HG03025 (cell line): Measurements from ENCODE around the gene UNKL.

Experiments
- ATAC-seq: cut with Tn5 transposase; IDR thresholded peaks from one replicate; pipeline ENCODE4 v1.9.1; 2021; ENCODE audit warnings: mild to moderate bottlenecking, moderate library complexity; ENCODE audit not compliant: unreplicated experiment, low FRiP score

The UNKL gene, protein sequence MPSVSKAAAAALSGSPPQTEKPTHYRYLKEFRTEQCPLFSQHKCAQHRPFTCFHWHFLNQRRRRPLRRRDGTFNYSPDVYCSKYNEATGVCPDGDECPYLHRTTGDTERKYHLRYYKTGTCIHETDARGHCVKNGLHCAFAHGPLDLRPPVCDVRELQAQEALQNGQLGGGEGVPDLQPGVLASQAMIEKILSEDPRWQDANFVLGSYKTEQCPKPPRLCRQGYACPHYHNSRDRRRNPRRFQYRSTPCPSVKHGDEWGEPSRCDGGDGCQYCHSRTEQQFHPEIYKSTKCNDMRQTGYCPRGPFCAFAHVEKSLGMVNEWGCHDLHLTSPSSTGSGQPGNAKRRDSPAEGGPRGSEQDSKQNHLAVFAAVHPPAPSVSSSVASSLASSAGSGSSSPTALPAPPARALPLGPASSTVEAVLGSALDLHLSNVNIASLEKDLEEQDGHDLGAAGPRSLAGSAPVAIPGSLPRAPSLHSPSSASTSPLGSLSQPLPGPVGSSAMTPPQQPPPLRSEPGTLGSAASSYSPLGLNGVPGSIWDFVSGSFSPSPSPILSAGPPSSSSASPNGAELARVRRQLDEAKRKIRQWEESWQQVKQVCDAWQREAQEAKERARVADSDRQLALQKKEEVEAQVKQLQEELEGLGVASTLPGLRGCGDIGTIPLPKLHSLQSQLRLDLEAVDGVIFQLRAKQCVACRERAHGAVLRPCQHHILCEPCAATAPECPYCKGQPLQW

DNA sequence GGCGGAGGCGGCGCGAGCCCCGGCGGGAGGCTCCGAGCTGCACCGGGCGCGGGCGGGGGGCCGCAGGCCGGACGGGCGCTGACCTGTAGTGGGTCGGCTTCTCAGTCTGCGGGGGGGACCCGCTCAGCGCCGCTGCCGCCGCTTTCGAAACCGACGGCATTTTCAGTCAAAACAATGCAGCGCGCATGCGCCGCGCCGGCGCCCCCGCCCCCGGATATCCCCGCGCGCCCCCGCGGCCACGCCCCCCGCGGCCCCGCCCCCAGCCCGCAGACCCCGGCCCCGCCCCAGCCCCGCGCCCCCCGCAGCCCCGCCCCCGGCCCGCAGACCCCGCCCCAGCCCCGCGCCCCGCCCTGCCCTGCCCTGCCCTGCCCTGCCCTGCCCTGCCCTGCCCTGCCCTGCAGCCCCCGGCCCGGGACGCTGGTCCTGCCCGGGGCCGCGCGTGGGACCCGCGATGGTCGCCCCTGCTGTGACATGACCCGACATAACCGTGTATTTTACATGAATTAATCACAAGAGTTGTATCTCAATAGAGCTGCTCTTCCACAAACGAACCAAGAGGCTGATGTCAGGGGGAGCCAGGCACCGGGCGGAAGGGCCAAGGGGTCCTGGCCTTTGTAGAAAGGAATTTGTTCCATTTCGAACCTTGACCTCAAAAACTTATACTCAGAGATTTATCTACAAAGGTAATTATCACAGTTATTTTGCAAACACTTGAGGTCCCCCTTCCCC is at the start of gene UNKL:
Gene UNKL, minus strand, starts transcription at position 173 of the 729 bp plus-strand sequence. Its CDS starts 13 bp downstream, at position 160.
- ATAC-seq: peak; percentile 55

DNA sequence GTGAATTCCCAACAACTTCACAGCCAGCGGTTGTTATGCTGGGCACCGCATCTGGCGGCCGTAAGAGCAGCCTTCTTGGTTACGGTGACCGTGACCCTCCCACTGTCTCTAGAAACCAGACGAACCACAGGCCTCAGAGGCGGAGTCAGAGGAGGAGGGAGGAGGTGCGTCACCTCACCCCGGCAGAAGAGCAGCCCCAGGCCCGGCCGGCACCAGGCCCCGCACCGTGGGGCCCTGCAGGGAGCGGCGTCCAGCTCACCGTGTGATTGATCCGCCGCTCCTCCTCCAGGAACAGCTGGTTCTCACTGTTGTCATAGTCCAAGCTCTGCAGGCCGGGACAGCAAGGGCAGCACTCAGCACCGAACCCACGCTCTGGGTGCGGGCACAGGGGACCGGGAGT is 46.6 kb upstream of the UNKL start:
- ATAC-seq: no peak

DNA sequence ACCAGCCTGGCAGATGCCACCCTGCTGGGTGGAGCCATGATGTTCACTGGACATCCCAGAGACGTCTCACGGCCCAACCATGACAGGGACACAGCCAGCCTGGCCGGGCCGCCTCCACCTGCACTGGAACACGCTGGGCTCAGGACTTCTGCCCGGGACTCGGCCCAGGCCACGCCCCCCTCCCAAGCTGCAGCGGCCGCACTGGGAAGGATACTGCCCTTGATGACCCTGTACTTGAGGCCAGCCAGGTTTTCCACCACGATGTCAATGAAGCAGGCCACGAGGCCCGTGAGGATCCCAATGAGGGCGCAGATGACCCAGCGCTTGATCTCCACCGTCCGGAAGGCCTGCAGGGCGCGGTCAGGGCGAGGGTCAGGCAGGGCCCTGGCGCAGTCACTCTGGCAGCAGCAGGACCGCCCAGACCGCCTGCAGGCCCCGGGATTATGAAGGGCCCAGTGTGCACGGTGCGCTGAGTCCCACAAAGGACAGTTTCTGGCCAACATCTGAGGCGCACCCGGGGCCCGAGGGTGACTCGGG is 46.2 kb upstream of the UNKL start:
- ATAC-seq: no peak

DNA sequence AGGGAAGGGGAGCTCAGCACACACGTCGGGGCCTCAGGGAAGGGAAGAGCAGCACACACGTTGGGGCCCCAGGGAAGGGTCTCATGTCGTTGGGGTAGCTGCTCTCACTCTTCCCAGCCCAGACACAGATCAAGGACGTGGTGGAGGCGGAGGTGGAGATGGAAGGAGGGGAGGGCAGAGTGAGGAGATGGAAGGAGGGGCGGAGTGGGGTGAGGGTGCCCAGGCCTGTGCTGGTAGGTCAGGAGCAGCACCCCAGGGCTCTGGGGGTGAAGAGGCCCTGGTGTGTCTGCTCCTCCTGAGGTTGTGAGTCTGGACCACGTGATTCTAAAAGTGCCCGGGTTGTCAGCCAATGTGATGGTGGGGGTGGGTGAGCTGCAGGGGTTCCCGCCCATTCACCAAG is 45.5 kb upstream of the UNKL start:
- no peak for ATAC-seq

DNA sequence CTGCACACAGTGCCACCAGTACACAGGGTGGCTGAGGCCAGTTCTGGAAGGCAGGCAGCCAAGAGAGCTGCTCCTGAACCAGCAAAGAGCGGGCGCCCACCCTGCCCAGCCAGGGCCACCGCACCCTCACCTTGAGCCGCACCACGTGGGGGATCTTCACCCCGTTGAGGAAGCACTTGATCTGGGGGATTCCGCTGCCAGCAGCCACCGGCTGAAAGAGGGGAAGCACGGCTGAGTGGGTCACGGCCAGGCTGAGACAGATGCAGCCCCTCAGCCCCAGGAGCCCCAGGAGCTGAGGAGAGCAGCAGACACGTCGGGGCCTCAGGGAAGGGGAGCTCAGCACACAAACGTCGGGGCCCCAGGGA is 44.5 kb upstream of the UNKL start:
- no peak for ATAC-seq

DNA sequence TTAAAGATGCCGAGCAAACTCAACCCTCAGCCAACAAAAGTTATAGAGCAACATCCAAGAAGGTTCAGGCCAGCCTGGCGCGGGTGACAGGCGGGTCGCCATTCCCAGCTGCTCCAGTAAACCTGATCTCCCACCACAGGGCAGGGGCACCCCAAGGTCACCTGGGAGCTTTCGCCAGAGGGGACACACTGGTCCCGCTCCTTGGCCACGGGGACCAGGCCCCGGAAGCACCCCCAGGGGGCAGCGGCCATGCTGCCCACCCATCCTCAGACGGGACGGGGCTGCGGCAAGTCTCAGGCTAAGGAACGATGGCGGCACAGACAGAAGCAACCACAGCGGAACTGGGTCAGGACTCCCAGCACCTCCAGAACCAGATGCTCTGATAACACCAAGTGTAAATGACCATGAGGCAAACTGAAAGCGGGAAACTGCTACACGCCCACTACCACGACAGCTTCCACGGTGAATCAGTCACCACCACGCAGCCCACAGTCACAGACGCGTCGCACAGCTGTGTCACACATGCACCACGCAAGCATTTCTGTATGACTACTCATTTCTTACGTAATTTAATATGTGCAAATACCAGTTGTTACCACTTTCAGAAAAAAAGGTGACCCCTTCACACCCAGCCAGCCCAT is 44.0 kb upstream of the UNKL start:
- no peak for ATAC-seq

DNA sequence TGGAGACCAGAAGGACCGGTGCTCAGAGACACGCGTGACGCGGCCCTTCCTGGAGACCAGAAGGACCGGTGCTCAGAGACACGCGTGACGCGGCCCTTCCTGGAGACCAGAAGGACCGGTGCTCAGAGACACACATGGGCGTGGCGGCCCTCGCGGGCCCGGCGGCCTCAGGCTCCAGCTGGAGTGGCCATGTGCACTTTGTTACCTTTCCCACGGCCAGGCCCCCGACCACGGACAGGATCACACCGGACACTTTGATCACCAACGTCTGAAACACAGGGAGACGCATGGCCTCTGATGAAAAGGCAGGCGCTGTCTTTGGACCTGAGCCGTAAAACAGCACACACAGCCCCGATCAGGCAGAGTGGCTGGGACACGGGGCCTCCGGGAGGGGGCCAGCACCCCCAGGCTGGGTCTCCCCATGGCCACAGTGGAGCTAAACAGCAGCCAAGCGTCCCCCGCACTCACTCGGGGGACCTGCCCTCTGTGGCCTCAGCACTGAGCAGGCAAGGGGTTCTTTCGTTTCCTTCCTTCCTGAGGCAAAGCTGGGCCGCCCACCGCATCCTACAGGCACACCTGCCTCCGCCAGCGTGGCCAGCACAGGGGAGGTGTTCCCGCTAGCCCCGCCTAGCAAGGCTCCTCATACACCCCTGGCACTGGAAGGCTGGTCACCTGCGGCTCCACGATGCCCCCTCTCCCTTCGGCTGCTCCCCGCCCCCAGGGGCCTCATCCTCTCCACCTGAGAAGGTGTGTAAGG is 43.2 kb upstream of the UNKL start:
- ATAC-seq: no peak

DNA sequence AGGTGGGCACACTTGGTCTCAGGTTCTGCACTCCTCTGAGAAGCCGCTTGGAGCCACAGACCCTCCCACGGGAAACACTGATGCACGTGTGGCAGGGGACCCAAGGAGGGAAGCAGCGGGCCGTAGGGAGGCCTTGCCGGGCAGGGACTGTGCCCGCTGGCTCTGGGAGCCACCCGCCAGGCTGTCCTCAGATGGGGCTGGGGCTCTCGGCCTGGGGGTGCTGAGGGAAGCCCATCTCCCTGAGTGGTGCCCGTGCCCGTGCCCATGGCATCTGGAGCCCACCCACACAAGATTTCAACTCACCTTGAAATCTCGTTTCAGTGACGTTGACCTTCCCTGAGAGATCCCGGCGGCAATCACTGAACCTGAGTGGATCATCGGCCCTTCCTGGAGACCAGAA is 42.4 kb upstream of the UNKL start:
- ATAC-seq: no peak

DNA sequence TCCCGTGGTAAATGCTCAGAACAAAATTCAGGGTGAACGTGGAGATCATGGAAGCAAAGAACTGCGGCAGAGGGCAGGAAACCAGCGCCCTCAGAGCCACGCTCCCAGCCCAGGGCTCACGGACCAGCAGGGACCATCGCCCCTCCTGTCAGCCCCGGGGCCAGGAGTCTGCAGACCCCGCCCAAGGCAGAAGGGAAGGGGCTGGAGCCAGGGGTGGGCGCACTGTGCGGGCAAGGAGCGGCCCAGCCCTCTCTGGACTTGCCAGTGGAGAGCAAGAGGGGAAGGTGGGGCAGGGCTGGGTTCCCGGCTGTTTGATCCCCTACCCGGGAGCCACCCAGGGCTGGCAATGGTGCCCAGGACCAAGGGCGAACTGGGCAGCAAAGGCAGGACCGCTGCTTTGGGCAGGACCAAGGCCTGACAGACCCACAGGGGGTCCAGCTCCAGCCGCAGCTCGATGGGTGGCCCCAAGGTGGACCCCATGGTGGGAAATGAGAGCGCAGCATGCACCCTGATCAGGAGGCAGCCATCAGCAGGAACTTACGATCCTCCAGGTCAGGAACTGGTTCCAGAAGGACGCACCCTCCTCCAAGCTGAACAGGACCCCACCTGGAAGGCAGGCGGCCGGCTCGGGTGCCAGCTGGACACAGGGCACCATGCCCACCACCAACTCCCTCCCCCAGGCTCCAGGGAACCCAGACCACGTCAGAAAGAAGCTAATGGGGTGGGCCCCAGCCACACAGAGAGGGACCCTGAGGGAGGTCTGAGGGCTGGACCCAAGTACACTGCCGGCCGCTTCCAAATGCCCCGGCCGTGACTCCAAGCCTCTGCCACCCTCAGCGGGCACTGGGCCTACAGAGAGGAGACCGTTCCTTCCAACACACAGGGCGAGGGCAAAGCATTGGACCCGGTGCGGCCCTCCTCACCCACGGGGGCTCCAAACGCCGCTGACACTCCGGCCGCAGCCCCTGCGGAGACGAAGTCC is 41.0 kb upstream of the UNKL start:
- no peak for ATAC-seq

DNA sequence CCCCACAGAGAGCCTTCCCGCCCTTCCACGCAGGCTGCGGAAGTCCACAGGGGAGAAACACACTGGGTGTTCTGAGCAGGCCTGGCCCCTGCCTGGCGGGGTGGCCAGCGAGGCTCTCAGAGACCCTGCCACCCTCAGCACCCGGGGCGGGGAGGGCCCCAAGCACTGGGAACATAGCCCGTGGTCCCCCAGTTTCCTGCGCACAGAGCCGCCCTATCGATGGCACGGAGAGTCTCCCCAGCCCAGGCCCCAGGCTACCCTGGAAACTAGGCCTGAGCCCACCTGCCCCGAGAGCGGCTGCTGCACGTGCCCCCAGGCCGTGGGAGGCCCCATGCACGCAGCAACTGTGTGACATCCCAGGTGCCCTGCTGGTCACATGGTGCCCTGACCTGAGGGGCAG is 40.1 kb upstream of the UNKL start:
- no peak for ATAC-seq

DNA sequence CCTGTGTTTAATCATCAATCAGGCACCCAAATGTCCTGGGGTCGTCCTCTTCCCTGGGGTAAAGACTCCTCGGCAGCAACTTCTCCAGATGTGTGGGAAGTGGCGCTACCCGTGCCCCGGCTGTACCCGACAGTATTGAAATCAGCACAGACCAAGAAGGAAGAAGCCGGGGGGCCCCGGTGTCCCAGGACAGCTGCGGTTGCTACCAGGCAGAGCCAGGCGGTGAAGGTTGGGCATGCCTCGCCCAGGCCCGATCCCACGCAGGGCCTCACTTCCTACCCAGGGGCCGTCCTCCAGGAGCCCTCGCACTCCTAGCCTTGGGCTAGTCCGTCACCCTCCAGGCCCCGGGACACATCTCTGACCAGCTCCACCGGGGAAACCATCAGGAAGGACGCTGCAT is 38.8 kb upstream of the UNKL start:
- ATAC-seq: no peak

DNA sequence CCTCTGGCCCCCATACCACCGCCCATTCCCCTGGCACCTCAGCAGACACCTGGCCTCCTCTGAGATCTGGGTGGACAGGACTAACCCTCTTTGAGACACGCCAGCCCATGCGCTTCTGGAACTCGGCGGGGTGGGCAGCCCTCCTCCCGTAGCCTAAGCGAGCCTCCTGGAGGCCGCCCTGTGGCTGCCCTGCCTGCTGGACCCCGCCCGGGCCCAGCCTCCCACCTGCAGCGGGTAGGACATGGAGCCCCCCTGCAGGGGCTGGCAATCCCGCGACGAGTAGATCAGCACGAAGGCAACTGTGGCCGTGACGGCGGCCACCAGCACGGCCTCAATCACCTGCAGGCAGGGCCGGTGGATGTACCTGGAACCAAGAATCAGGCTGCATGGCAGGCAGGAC is 38.0 kb upstream of the UNKL start:
- no peak for ATAC-seq

DNA sequence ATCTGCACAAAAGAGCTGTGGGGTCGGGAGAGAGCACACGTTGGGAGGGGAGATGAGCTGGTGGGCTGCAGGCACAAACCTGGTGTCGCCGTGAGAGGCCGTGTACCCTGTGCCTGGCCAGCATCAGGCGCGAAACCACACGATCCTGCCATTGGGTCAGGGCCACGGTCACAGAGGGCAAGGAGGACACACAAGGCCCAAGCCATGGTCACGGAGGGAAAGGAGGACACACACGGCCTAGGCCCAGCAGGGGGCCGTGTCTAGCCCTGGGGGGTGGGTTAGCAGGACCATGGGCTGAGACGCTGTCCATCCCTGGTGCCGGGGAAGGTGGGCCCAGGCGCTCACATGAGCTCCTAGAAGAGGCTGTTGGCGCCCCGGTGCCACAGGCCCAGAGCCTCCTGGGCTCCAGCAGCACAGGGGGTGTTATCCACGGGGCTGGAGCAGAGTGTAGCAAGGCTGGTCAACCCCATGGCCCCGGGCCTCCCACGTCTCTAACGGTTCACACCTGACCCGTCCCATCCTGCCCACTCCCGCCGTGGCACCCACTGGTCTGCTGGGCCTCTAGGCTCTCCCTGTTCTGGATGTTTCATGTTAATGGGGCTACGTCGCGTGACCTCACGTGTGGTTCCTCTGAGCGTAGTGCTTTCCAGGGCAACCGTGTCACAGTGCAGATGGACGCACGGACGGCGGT is 37.3 kb upstream of the UNKL start:
- ATAC-seq: no peak

DNA sequence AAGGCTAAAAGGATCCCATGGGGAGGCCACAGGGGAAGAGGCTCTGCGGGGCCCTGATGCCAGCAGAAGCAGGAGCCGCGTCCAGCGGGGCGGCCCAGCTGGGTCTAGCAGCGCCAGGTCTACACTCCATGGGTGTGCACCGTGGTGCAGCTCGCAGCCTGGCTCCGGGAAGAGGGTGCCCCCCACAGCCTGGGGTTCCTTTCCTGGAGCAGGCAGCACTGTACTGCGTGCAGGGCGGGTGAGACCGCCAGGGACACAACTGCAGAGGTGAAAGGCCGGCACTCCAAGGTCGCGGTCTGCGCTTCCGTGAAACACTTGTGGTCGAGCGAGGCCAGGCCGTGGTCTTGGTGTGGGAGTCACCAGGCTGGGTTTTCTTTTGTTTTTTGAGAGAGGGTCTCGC is 36.3 kb upstream of the UNKL start:
- ATAC-seq: no peak

DNA sequence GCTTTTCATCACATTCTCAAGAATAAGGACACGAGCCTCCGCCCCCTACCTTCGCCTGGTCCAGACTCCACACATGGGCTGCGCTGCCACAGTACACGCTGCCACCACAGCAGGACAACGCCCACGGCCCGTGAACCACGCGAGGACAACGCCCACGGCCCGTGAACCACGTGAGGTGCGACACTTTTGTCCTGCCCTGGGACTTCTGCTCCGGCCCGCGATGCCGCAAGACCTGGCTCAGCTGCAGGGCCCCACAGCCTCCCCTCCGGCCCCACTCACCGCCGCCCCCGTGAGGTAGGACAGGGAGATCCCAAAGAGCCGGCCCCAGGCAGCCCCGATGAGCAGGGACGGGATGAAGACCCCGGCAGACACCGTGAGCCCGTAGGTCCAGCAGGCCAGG is 35.7 kb upstream of the UNKL start:
- no peak for ATAC-seq

DNA sequence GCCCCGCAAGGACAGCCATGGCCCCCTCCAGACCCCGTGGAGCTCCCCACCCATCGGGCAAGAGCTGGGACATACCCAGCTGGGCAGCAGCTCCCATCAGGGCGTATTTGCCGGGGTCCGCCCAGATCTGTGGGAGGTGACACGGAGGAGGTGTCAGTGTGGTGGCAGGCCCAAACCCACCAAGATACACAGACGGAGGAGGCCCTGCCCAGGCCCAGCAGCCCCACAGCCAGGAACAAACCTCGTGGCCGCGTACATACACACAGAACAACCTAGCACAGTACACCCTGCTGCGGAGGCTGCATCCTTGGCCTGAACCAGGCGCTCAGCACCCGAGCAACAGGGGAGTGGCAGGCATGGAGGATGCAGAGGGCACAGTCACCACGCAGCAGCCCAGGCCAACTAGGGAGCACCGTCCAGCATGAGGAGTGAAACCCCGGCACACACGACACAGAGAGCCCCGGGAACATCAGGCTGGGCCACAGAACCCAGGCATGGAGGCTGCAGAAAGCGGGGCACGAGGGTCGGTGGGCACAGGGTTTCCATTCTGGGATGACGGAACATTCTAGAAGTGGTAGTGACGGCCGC is 34.8 kb upstream of the UNKL start:
- ATAC-seq: no peak

DNA sequence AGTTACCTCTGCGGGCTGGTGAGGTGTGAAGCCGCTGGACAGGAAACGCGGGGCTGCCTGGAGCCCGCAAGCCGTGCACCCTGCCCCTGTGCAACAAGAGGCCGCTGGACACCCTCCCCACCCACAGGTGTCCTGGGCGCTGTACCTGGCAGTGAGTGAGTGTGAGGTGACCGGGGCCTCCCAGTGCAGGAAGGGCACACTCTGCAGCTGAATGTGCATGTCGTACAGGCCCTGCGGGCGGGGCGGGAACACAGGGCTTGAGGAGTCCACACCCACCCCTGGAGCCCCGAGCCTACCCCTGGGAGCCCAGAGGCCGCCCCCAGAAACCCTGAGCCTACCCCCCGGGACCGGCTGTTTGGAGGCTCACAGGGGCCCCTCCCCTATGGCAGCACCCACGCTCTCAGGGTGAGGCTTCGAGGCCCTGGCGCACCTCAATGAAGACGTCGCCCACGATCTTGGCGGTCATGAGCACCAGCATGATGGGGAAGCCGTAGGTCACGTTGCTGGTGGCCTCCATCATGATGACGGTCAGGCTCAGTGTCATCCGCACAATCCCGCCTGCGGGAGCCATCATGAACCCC is 34.1 kb upstream of the UNKL start:
- no peak for ATAC-seq

DNA sequence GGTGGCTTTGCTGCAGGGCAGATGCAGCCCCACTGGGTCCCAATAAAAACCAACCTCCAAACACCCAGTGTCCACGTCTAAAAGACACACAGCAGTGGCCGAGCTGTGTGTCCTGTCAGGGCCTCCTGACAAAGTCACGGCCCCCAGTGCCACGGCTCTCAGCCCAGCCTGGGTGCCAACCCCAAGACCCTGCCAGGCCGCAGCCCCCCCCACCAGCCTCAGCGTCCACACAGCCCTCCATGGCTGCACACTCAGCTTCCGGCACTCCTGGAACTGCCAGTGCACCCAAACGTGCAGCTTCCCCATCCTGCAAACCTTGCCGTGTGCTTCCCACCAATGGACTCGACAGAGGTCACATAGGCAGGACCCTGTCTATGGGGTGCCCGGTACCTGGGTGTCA is 33.5 kb upstream of the UNKL start:
- no peak for ATAC-seq
